GM12878 (cell line): ENCODE measurements around the gene LDHA. TPM values are rescaled to one million over a fixed set of nuclear protein-coding genes. Genes with fewer than 3 reads are reported as not detected.

Experiments used
- MEF2A ChIP-seq: IDR thresholded peaks from 2 replicates; pipeline ENCODE4 v1.6.1; 2011; ENCODE audit warnings: low read depth, mild to moderate bottlenecking, low read length, moderate library complexity; ENCODE audit not compliant: insufficient read depth
- MTA3 ChIP-seq: IDR thresholded peaks from 2 replicates; pipeline ENCODE4 v1.6.1; 2012; ENCODE audit warnings: low read length, inconsistent platforms, borderline replicate concordance
- MXI1 ChIP-seq: fragments of 150-350 bp; IDR thresholded peaks from 2 replicates; pipeline ENCODE4 v1.6.1; 2011; ENCODE audit warnings: low read depth, mild to moderate bottlenecking, inconsistent platforms, low read length, improper control_type of control experiment
- MYB ChIP-seq: fragments of 150-350 bp; IDR thresholded peaks from 2 replicates; pipeline ENCODE4 v1.6.1; 2014; ENCODE audit warnings: mild to moderate bottlenecking, low read depth, low read length, borderline replicate concordance
- PAX5 ChIP-seq: IDR thresholded peaks from 2 replicates; pipeline ENCODE4 v1.6.1; 2011; ENCODE audit warnings: low read depth, low read length, borderline replicate concordance
- PML ChIP-seq: IDR thresholded peaks from 2 replicates; pipeline ENCODE4 v1.6.1; 2012; ENCODE audit warnings: low read length, inconsistent platforms
- RB1 ChIP-seq: fragments of 450-650 bp; formaldehyde crosslinking; IDR thresholded peaks from 2 replicates; pipeline ENCODE4 v1.6.1; 2017; ENCODE audit warnings: mild to moderate bottlenecking, borderline replicate concordance
- RFX5 ChIP-seq: IDR thresholded peaks from 2 replicates; pipeline ENCODE4 v1.6.1; 2011; ENCODE audit warnings: low read depth, low read length, improper control_type of control experiment
- SIX5 ChIP-seq: IDR thresholded peaks from 2 replicates; pipeline ENCODE4 v1.6.1; 2011; ENCODE audit warnings: mild to moderate bottlenecking, low read depth, low read length, moderate library complexity; ENCODE audit not compliant: severe bottlenecking
- SP1 ChIP-seq: IDR thresholded peaks from one replicate; pipeline ENCODE4 v1.6.1; 2011; ENCODE audit warnings: low read depth, low read length
- WRNIP1 ChIP-seq: IDR thresholded peaks from 2 replicates; pipeline ENCODE4 v1.6.1; 2011; ENCODE audit warnings: low read depth, low read length, improper control_type of control experiment, borderline replicate concordance
- YY1 ChIP-seq: IDR thresholded peaks from 2 replicates; pipeline ENCODE4 v1.6.1; 2011; ENCODE audit warnings: low read depth, mild to moderate bottlenecking, low read length
- polyA plus RNA-seq, 11 experiments: library from polyadenylated mRNA; depleted of rRNA in 4 of 11; unstranded in 6 of 11; stranded (reverse) in 5 of 11; fragments of >200 nt; fragmentation: Nextera tagmentation in 4 of 11; fragmentation: Illumina TruSeq in 1 of 11; extraction: Ambion mirVana in 4 of 11; extraction: Trizol in 1 of 11; gene quantifications; 1 replicate in 1 of 11; 2 replicates in 10 of 11; pipeline versions ENCODE4 v1.2.1 to v1.2.3, GENCODE V29; 2011 to 2016; ENCODE audit warnings: inconsistent platforms in 2 of 11, missing spikeins in 2 of 11, low read depth in 1 of 11
- total RNA-seq, 4 experiments: library from RNA; depleted of rRNA in 3 of 4; stranded (reverse); fragments of >200 nt in 3 of 4; fragmentation: Illumina TruSeq in 1 of 4; extraction: Trizol in 1 of 4; gene quantifications; 2 replicates each; pipeline versions ENCODE4 v1.2.1 to v1.2.3, GENCODE V29; 2013 to 2021
- TF ChIP-seq, protein P1 (sequence below): IDR thresholded peaks from 2 replicates; pipeline ENCODE4 v1.6.1; 2011; ENCODE audit warnings: borderline replicate concordance, low read depth, mild to moderate bottlenecking, moderate library complexity, low read length; ENCODE audit not compliant: insufficient read depth, poor library complexity, severe bottlenecking
- TF ChIP-seq, protein P2 (sequence below): fragments of 450-650 bp; formaldehyde crosslinking; IDR thresholded peaks from 2 replicates; pipeline ENCODE4 v1.4.0; 2022; ENCODE audit warnings: mild to moderate bottlenecking, moderate library complexity
- TF ChIP-seq, protein P3 (sequence below): IDR thresholded peaks from 2 replicates; pipeline ENCODE4 v1.6.1; 2012; ENCODE audit warnings: mild to moderate bottlenecking, low read depth, low read length

Gene LDHA
- total and polyA plus RNA-seq, 10 of the 15 experiments (the other 5 are each of a cell fraction or from before 2014, with no cell fraction given): 773 to 2,300 (median 1,367) TPM

DNA sequence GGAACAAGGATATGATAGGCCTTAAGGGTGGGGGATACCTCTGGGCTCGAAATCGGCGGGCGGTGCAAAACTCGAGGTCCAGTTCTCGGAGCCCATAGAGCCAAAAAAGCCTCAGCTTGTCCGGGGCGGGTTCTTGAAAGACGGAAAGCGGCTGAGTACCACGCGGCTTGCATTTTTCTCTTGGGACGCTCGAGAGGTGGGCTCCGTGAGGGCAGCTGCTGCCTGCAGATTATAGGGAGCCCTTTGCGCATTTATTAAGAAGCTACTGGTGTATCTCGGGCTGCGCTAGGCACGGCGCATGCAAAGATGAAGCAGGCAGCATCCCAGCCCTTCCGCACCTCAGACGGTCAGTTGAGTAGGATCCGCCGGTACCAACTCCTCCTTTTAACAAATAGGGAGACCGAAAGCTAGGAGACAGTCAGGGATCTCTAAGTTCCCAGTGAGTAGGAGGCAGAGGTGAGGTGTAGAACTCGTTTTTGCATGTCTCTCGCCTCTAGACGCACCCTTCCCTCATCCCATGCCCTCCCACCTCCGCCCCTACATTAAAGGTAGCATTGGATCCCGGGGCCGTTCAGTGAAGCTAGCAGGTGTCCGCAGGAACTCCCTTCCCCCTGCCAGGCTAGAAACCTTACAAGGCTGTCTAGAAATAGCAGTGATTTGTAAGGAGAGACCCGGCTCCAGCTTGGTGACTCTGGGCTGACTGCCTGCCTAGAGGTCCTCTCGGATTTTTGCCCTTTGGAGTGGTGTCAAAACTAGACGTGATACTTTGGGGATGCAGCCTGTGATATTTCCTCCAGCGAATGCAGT, 768 bp downstream of the LDHA start (continued):
- no peak; the same call in 1 of the 2 replicates for TF ChIP-seq MTA3
- TF ChIP-seq SIX5: no peak
- no peak for TF ChIP-seq RFX5
- TF ChIP-seq PAX5: 0 out of 2 replicates have a peak, but pooled peaks have one; percentile 7
- TF ChIP-seq MYB: no peak
- no peak for TF ChIP-seq SP1
- TF ChIP-seq WRNIP1: 0 out of 2 replicates have a peak, but pooled peaks have one; percentile 24
- TF ChIP-seq MEF2A: no peak
- TF ChIP-seq, protein P1, sequence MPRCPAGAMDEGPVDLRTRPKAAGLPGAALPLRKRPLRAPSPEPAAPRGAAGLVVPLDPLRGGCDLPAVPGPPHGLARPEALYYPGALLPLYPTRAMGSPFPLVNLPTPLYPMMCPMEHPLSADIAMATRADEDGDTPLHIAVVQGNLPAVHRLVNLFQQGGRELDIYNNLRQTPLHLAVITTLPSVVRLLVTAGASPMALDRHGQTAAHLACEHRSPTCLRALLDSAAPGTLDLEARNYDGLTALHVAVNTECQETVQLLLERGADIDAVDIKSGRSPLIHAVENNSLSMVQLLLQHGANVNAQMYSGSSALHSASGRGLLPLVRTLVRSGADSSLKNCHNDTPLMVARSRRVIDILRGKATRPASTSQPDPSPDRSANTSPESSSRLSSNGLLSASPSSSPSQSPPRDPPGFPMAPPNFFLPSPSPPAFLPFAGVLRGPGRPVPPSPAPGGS: no peak
- TF ChIP-seq, protein P2, sequence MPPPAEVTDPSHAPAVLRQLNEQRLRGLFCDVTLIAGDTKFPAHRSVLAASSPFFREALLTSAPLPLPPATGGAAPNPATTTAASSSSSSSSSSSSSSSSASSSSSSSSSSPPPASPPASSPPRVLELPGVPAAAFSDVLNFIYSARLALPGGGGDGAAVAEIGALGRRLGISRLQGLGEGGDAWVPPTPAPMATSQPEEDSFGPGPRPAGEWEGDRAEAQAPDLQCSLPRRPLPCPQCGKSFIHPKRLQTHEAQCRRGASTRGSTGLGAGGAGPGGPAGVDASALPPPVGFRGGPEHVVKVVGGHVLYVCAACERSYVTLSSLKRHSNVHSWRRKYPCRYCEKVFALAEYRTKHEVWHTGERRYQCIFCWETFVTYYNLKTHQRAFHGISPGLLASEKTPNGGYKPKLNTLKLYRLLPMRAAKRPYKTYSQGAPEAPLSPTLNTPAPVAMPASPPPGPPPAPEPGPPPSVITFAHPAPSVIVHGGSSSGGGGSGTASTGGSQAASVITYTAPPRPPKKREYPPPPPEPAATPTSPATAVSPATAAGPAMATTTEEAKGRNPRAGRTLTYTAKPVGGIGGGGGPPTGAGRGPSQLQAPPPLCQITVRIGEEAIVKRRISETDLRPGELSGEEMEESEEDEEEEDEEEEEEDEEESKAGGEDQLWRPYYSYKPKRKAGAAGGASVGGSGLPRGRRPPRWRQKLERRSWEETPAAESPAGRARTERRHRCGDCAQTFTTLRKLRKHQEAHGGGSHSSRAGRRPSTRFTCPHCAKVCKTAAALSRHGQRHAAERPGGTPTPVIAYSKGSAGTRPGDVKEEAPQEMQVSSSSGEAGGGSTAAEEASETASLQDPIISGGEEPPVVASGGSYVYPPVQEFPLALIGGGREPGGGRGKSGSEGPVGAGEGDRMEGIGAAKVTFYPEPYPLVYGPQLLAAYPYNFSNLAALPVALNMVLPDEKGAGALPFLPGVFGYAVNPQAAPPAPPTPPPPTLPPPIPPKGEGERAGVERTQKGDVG (CRISPR knock-in tag): no peak
- TF ChIP-seq RB1: no peak
- TF ChIP-seq YY1: no peak
- 0 out of 2 replicates have a peak, but pooled peaks have one; percentile 4 for TF ChIP-seq PML
- TF ChIP-seq, protein P3, sequence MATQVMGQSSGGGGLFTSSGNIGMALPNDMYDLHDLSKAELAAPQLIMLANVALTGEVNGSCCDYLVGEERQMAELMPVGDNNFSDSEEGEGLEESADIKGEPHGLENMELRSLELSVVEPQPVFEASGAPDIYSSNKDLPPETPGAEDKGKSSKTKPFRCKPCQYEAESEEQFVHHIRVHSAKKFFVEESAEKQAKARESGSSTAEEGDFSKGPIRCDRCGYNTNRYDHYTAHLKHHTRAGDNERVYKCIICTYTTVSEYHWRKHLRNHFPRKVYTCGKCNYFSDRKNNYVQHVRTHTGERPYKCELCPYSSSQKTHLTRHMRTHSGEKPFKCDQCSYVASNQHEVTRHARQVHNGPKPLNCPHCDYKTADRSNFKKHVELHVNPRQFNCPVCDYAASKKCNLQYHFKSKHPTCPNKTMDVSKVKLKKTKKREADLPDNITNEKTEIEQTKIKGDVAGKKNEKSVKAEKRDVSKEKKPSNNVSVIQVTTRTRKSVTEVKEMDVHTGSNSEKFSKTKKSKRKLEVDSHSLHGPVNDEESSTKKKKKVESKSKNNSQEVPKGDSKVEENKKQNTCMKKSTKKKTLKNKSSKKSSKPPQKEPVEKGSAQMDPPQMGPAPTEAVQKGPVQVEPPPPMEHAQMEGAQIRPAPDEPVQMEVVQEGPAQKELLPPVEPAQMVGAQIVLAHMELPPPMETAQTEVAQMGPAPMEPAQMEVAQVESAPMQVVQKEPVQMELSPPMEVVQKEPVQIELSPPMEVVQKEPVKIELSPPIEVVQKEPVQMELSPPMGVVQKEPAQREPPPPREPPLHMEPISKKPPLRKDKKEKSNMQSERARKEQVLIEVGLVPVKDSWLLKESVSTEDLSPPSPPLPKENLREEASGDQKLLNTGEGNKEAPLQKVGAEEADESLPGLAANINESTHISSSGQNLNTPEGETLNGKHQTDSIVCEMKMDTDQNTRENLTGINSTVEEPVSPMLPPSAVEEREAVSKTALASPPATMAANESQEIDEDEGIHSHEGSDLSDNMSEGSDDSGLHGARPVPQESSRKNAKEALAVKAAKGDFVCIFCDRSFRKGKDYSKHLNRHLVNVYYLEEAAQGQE: no peak
- TF ChIP-seq MXI1: peak; percentile 15; the same call in 1 of the 2 replicates
- TF ChIP-seq, all 136 proteins: peak for 6
